Measurements from ENCODE around the gene CAMK1D. TPM values are rescaled to one million over a fixed set of nuclear protein-coding genes. Genes with fewer than 3 reads are reported as not detected.

The CAMK1D gene
- total RNA-seq, 4 donors from 2014 or later, result 13.5 to 21.4 (median 15.7) TPM

- TF ChIP-seq POLR2AphosphoS5 (IDR thresholded peaks at IDR 0.05) (no peak), EP300 (IDR thresholded peaks at IDR 0.05; ENCODE audit: low read depth) (no peak), CTCF (IDR thresholded peaks at IDR 0.05) (no peak), POLR2A (IDR thresholded peaks at IDR 0.05) (no peak)
- intact Hi-C loops (cut with DNase I; ENCODE audit: low total_unique reads) (no loop called here), in situ Hi-C loops (cut with MboI; ENCODE audit: low pct_ligation_motif_present in 1 of 4, low pct_unique_long_range_greater_than_20kb in 1 of 4, low sequenced_read_pairs in 3 of 4) (no loop called here)
- H3K9me3 ChIP-seq, result no peaks in the 10 kb centered on the region
- WGBS, 2 donors (ENCODE audit: low coverage in 1 of 2), result 69 to 93% methylated on average over 2 to 10 of the region's 10 CpGs
- H3K4me1 ChIP-seq, result peaks cover 0 to 3% (median 0%) of the 10 kb centered on the region in 4 donors
- no peak overlapping the region for H3K27ac ChIP-seq
- H3K36me3 ChIP-seq, result peaks cover 0 to 12% (median 0%) of the 10 kb centered on the region in 4 donors
- no peak for DNase-seq
- H3K27me3 ChIP-seq, result no peaks in the 10 kb centered on the region
- H3K4me3 ChIP-seq, result no peak overlapping the region
These were observed 463.2 kb downstream of the CAMK1D start for GRCh38 chr10:12812571-12812970.

- no peaks in the 10 kb centered on the region for H3K27me3 ChIP-seq
- DNase-seq, result no peak
- intact Hi-C loops (cut with DNase I; ENCODE audit: low total_unique reads), result no loop called here
- peaks cover 0 to 12% (median 0%) of the 10 kb centered on the region in 4 donors for H3K36me3 ChIP-seq
- 97 to 98% methylated on average over 6 to 9 of the region's 9 CpGs for WGBS, 2 donors (ENCODE audit: low coverage in 1 of 2)
- in situ Hi-C loops (cut with MboI; ENCODE audit: low pct_ligation_motif_present in 1 of 4, low pct_unique_long_range_greater_than_20kb in 1 of 4, low sequenced_read_pairs in 3 of 4), result no loop called here
- no peaks in the 10 kb centered on the region for H3K9me3 ChIP-seq
- H3K27ac ChIP-seq, result no peak overlapping the region
- TF ChIP-seq CTCF (IDR thresholded peaks at IDR 0.05) (no peak), POLR2AphosphoS5 (IDR thresholded peaks at IDR 0.05) (no peak), EP300 (IDR thresholded peaks at IDR 0.05; ENCODE audit: low read depth) (no peak), POLR2A (IDR thresholded peaks at IDR 0.05) (no peak)
- H3K4me1 ChIP-seq, result no peaks in the 10 kb centered on the region
- no peak overlapping the region for H3K4me3 ChIP-seq
These were observed 464.8 kb downstream of the CAMK1D start for GRCh38 chr10:12814166-12814565.

- Histone ChIP-seq H3K36me3 (peaks cover 0 to 8% (median 0%) of the 10 kb centered on the region in 4 donors), H3K4me1 (peaks cover 0 to 8% (median 0%) of the 10 kb centered on the region in 4 donors), H3K27ac (no peak overlapping the region), H3K9me3 (no peaks in the 10 kb centered on the region), H3K27me3 (no peaks in the 10 kb centered on the region), H3K4me3 (no peak overlapping the region)
- intact Hi-C loops (cut with DNase I; ENCODE audit: low total_unique reads), result no loop called here
- DNase-seq, result no peak
- WGBS, 2 donors (ENCODE audit: low coverage in 1 of 2), result 60 to 83% methylated on average over 1 to 7 of the region's 7 CpGs
- TF ChIP-seq POLR2AphosphoS5 (IDR thresholded peaks at IDR 0.05) (no peak), EP300 (IDR thresholded peaks at IDR 0.05; ENCODE audit: low read depth) (no peak), CTCF (IDR thresholded peaks at IDR 0.05) (no peak), POLR2A (IDR thresholded peaks at IDR 0.05) (no peak)
- in situ Hi-C loops (cut with MboI; ENCODE audit: low pct_ligation_motif_present in 1 of 4, low pct_unique_long_range_greater_than_20kb in 1 of 4, low sequenced_read_pairs in 3 of 4), result no loop called here
These were observed 469.7 kb downstream of the CAMK1D start for GRCh38 chr10:12819071-12819470.

GRCh38 chr10:12819656-12820055, 470.3 kb downstream of the CAMK1D start:
- intact Hi-C loops (cut with DNase I; ENCODE audit: low total_unique reads), result no loop called here

More at GRCh38 chr10:12819656-12820055, 470.3 kb downstream of the CAMK1D start:
- in situ Hi-C loops (cut with MboI; ENCODE audit: low pct_ligation_motif_present in 1 of 4, low pct_unique_long_range_greater_than_20kb in 1 of 4, low sequenced_read_pairs in 3 of 4), result no loop called here
- H3K9me3 ChIP-seq, result no peaks in the 10 kb centered on the region
- 95% methylated on average over 10 of the region's 10 CpGs; no CpG with 5 or more reads in 1 of the 2 donors for WGBS, 2 donors (ENCODE audit: low coverage in 1 of 2)
- no peak overlapping the region for H3K27ac ChIP-seq
- DNase-seq, result no peak
- H3K4me1 ChIP-seq, result peaks cover 0 to 8% (median 0%) of the 10 kb centered on the region in 4 donors
- no peaks in the 10 kb centered on the region for H3K27me3 ChIP-seq
- H3K36me3 ChIP-seq, result peaks cover 0 to 2% (median 0%) of the 10 kb centered on the region in 4 donors
- no peak for TF ChIP-seq POLR2AphosphoS5 (IDR thresholded peaks at IDR 0.05)
- no peak for TF ChIP-seq EP300 (IDR thresholded peaks at IDR 0.05; ENCODE audit: low read depth)
- no peak for TF ChIP-seq CTCF (IDR thresholded peaks at IDR 0.05)
- no peak for TF ChIP-seq POLR2A (IDR thresholded peaks at IDR 0.05)
- no peak overlapping the region for H3K4me3 ChIP-seq
